B cell (primary cell): Measurements from ENCODE around the gene GGNBP2. TPM values are rescaled to one million over a fixed set of nuclear protein-coding genes. Genes with fewer than 3 reads are reported as not detected.

ENCODE experiments used
- ATAC-seq: fragments of 200-7000 bp; cut with Tn5 transposase; one replicate; pipeline ENCODE4 v1.10.0; 2021; ENCODE audit warnings: low read depth, mild to moderate bottlenecking, moderate number of reproducible peaks, moderate library complexity
- CTCF ChIA-PET: fragments of 350-600 bp; sonication (Branson Sonifier 250); formaldehyde crosslinking; loops from one replicate; lab custom pipeline; 2021; ENCODE audit warnings: antibody characterized with exemption, inconsistent platforms; lab: Charles Lee
- POLR2A ChIA-PET: fragments of 350-600 bp; sonication (Branson Sonifier 250); formaldehyde crosslinking; loops from one replicate; lab custom pipeline; 2021; ENCODE audit warnings: antibody characterized with exemption; lab: Charles Lee
- DNase-seq: peaks from one replicate; pipeline ENCODE4 v3.0.0; 2013
- H2AFZ ChIP-seq: 2 replicates; pipeline ENCODE4 v1.6.1; 2012; ENCODE audit warnings: mild to moderate bottlenecking, low read depth, low read length; ENCODE audit not compliant: insufficient read depth, poor library complexity, severe bottlenecking
- H3K27ac ChIP-seq, 2 donors: 1 replicate in 1 of 2; 2 replicates in 1 of 2; pipeline ENCODE4 v1.5.1; 2012 to 2013; ENCODE audit warnings: low read length in 2 of 2, mild to moderate bottlenecking in 2 of 2, moderate library complexity in 1 of 2
- H3K27me3 ChIP-seq, 4 experiments: fragments of 200-600 bp in 1 of 4; sonication (generic) in 1 of 4; replicated peaks in 1 of 4; 1 replicate in 2 of 4; 2 replicates in 2 of 4; pipeline versions ENCODE4 v1.6.1 to v1.7.0; 2013 to 2016; ENCODE audit warnings: low read length in 3 of 4, mild to moderate bottlenecking in 2 of 4, mixed read lengths in 1 of 4, moderate library complexity in 1 of 4; ENCODE audit not compliant: insufficient read depth in 4 of 4, control insufficient read depth in 3 of 4; ENCODE audit errors: control extremely low read depth in 1 of 4
- H3K36me3 ChIP-seq, 2 experiments: replicated peaks in 1 of 2; 1 replicate in 1 of 2; 2 replicates in 1 of 2; pipeline versions ENCODE4 v1.6.1 to v1.7.1; 2013; ENCODE audit warnings: low read length in 1 of 2; ENCODE audit not compliant: insufficient read depth in 2 of 2, control insufficient read depth in 1 of 2; ENCODE audit errors: control extremely low read depth in 1 of 2, extremely low read depth in 1 of 2
- H3K4me1 ChIP-seq, 2 donors: fragments of 200-600 bp in 1 of 2; sonication (generic) in 1 of 2; 1 replicate in 1 of 2; 2 replicates in 1 of 2; pipeline versions ENCODE4 v1.5.1 to v1.6.1; 2013 to 2017; ENCODE audit warnings: low read length in 2 of 2; ENCODE audit not compliant: control insufficient read depth in 2 of 2, insufficient read depth in 2 of 2
- H3K4me2 ChIP-seq: replicated peaks from 2 replicates; pipeline ENCODE3; 2012; ENCODE audit warnings: mild to moderate bottlenecking, low read depth, low read length; ENCODE audit not compliant: poor library complexity, severe bottlenecking
- H3K4me3 ChIP-seq, 5 experiments: fragments of 200-600 bp in 1 of 5; sonication (generic) in 1 of 5; 1 replicate in 3 of 5; 2 replicates in 2 of 5; pipeline versions ENCODE4 v1.5.1 to v1.7.0; 2011 to 2016; ENCODE audit warnings: low read length in 4 of 5, mild to moderate bottlenecking in 4 of 5, low read depth in 2 of 5, control low read depth in 1 of 5, moderate library complexity in 1 of 5; ENCODE audit not compliant: insufficient read depth in 1 of 5; ENCODE audit errors: control extremely low read depth in 1 of 5, extremely low read depth in 1 of 5
- H3K79me2 ChIP-seq: fragments of 200-600 bp; sonication (generic); one replicate; pipeline ENCODE4 v1.6.0; 2016; ENCODE audit warnings: low read length; ENCODE audit not compliant: control insufficient read depth, insufficient read depth
- H3K9ac ChIP-seq: fragments of 200-600 bp; sonication (generic); 2 replicates; pipeline ENCODE4 v1.6.1; 2017; ENCODE audit warnings: mild to moderate bottlenecking, low read length, moderate library complexity
- H3K9me3 ChIP-seq, 3 donors: one replicate each; pipeline versions ENCODE4 v1.6.1 to v1.7.1; 2013; ENCODE audit warnings: low read length in 2 of 3; ENCODE audit not compliant: control insufficient read depth in 2 of 3, insufficient read depth in 1 of 3; ENCODE audit errors: control extremely low read depth in 1 of 3
- H4K20me1 ChIP-seq: 2 replicates; pipeline ENCODE4 v1.6.0; 2012; ENCODE audit warnings: mild to moderate bottlenecking, low read length; ENCODE audit not compliant: insufficient read depth, control insufficient read depth, poor library complexity, severe bottlenecking
- H3K27ac Mint-ChIP-seq: one replicate; pipeline ENCODE4 v1.8.0; 2021; ENCODE audit warnings: mixed read lengths
- H3K27me3 Mint-ChIP-seq: one replicate; pipeline ENCODE4 v1.8.0; 2021; ENCODE audit warnings: mixed read lengths
- H3K4me1 Mint-ChIP-seq: one replicate; pipeline ENCODE4 v1.8.0; 2021; ENCODE audit warnings: mixed read lengths
- H3K4me3 Mint-ChIP-seq: one replicate; pipeline ENCODE4 v1.8.0; 2021; ENCODE audit warnings: mixed read lengths
- H3K9me3 Mint-ChIP-seq: one replicate; pipeline ENCODE4 v1.8.0; 2022; ENCODE audit warnings: mixed read lengths; ENCODE audit not compliant: insufficient read depth
- CTCF ChIP-seq: fragments of 200-600 bp; IDR thresholded peaks from one replicate; pipeline ENCODE4 v1.8.0; 2022; ENCODE audit warnings: antibody characterized with exemption, mild to moderate bottlenecking
- EZH2 ChIP-seq: IDR thresholded peaks from 2 replicates; pipeline ENCODE4 v1.6.1; 2012; ENCODE audit warnings: borderline replicate concordance, low read depth, mild to moderate bottlenecking, moderate library complexity, low read length; ENCODE audit not compliant: insufficient read depth, poor library complexity, severe bottlenecking
- WGBS: methylation state at CpG from one replicate; pipeline ENCODE4 v1.1.5; 2013; ENCODE audit warnings: missing lambda C conversion rate; ENCODE audit not compliant: insufficient coverage; 5-methylcytosine and 5-hydroxymethylcytosine counted together
- intact Hi-C: fragments of 100-400 bp; cut with micrococcal nuclease; formaldehyde crosslinking; loops from one replicate; pipeline ENCODE4 v1.10.0; 2022
- polyA plus RNA-seq: library from polyadenylated mRNA; depleted of rRNA; stranded (reverse); fragments of >200 nt; gene quantifications from 2 replicates; pipeline ENCODE4 v1.2.3, GENCODE V29; 2012
- total RNA-seq, 2 donors: library from RNA; stranded (reverse); fragments of 120-200 nt in 1 of 2; gene quantifications; 1 replicate in 1 of 2; 2 replicates in 1 of 2; pipeline versions ENCODE4 v1.2.3 to v1.2.4, GENCODE V29; 2013 to 2022

The GGNBP2 gene
- total and polyA plus RNA-seq, 2 donors (not counting 1 experiment from before 2014, with no cell fraction given), result 107 to 137 TPM

DNA sequence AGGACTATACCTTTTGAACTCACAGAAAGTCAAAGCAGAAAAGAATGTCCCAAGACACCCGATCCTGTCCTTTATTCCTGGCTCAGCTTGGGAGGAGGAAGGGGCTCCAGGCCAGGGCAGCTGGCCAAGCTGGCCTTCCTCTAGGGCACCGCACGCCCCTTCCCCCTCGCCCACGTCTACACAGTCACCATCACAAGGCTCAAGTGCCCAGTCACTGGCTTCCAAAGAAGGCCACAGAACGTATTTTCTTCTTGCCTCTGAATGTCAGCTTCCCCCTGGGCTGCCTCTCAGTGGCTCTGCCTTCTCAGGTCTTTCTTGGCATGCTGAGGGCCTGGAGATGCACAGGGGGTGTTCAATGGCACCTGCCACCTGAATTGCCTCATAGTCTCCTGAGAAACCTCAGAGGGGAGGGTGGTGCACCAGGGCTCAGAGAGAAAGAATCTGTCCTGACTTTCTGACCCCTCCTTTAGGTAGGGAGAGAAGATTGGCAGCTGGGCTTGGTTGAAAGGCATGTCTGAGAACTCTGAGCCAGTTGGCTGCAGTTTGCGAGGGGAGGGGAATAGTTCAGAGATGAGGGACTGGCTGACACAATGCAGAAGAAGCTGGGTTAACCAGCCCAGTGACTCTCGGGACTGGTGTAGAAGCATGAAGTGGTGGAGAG lies 49.1 kb downstream of the GGNBP2 start:
- Mint-ChIP-seq H3K27me3 (no peaks in the 10 kb centered on the region), H3K4me1 (peaks cover 20% of the 10 kb centered on the region), H3K4me3 (peak overlapping the region; percentile 75), H3K27ac (no peak overlapping the region), H3K9me3 (no peaks in the 10 kb centered on the region)
- 83% methylated on average over 7 of the region's 8 CpGs for WGBS
- Histone ChIP-seq H3K79me2 (peaks cover 5% of the 10 kb centered on the region), H3K27me3 (peaks cover 0 to 10% (median 0%) of the 10 kb centered on the region in 4 experiments), H3K4me1 (peaks cover 11 to 13% of the 10 kb centered on the region in 2 donors), H3K4me3 (no peak overlapping the region), H3K4me2 (no peak overlapping the region), H4K20me1 (no peaks in the 10 kb centered on the region), H3K9ac (no peak overlapping the region), H3K9me3 (no peaks in the 10 kb centered on the region), H3K27ac (no peak overlapping the region), H2AFZ (no peak overlapping the region), H3K36me3 (peaks cover 0 to 14% of the 10 kb centered on the region in 2 experiments)
- no peak for DNase-seq
- intact Hi-C loops, result no loop called here
- ChIA-PET CTCF (interaction anchor here (1.5 to 3.5 kb wide), 3 partner anchors 8 to 624 kb away, joined by 3 to 16 read pairs (median 7); partner anchors contain the start of gene MRM1), POLR2A (no interaction called here)
- TF ChIP-seq CTCF (no peak), EZH2 (no peak)
- ATAC-seq, result no peak
